Cardiac muscle cell (in vitro differentiated cells and primary cell): ENCODE data around the gene KSR1. TPM values are rescaled to one million over a fixed set of nuclear protein-coding genes. Genes with fewer than 3 reads are reported as not detected.
A peak's percentile ranks its signal among the peaks of the same experiment; 100 is the strongest.

ENCODE experiments used
- DNase-seq, 2 donors: peaks; one replicate each; pipeline versions ENCODE4 v3.0.0 to v3.0.0-alpha.2; 2010 to 2017; ENCODE audit warnings: low read depth in 1 of 2, low spot score in 1 of 2
- H3K27ac ChIP-seq: fragments of 200-600 bp; sonication (generic); 2 replicates; pipeline ENCODE4 v1.5.1; 2016
- H3K27me3 ChIP-seq: fragments of 200-600 bp; sonication (generic); 2 replicates; pipeline ENCODE4 v1.6.0; 2016; ENCODE audit warnings: control low read depth
- H3K36me3 ChIP-seq: fragments of 200-600 bp; sonication (generic); 2 replicates; pipeline ENCODE4 v1.5.1; 2016; ENCODE audit warnings: control low read depth
- H3K4me1 ChIP-seq: fragments of 200-600 bp; sonication (generic); 2 replicates; pipeline ENCODE4 v1.8.1; 2017; ENCODE audit warnings: low read depth, mild to moderate bottlenecking, mixed run types
- H3K4me3 ChIP-seq: fragments of 200-600 bp; sonication (generic); 2 replicates; pipeline ENCODE4 v1.5.1; 2016; ENCODE audit warnings: mild to moderate bottlenecking
- H3K9me3 ChIP-seq: fragments of 200-600 bp; sonication (generic); 2 replicates; pipeline ENCODE4 v1.5.1; 2017; ENCODE audit warnings: low read depth, mild to moderate bottlenecking, control low read depth
- polyA plus RNA-seq: library from polyadenylated mRNA; unstranded; fragments of >200 nt; fragmentation: Nextera tagmentation; extraction: Ambion mirVana; gene quantifications from 2 replicates; pipeline ENCODE4 v1.2.1, GENCODE V29; 2016
- total RNA-seq: library from RNA; depleted of rRNA; stranded (reverse); fragments of >200 nt; gene quantifications from 2 replicates; pipeline ENCODE4 v1.2.3, GENCODE V29; 2016
- TF ChIP-seq, protein P1 (sequence below): IDR thresholded peaks from 2 replicates; pipeline ENCODE4 v1.5.1; 2012; ENCODE audit warnings: low read depth, mild to moderate bottlenecking, low read length

KSR1 gene
- total and polyA plus RNA-seq, 2 experiments from 2014 or later, result 15.7 to 29.0 TPM

DNA sequence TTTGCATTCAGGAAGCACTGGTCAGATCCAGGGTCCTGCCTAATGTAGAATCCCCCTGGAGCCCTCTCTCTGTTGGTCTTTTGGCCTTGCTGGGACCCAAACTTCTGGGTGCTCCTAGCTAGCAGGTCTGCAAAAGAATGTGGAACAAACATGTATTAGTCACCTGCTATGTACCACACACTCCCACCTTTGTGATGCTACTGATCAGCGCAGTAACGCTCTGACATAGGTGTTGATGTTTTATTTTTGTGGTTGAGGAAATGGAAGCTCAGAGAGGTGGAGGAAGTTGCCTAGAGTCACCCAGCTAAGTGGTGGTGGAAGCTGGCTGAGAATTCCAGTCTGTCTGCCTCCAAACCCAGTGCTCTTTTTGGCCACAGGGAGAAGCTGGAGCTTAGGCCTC, 139.0 kb downstream of the KSR1 start:
- H3K4me3 ChIP-seq, result no peak overlapping the region
- H3K27me3 ChIP-seq, result no peaks in the 10 kb centered on the region
- TF ChIP-seq, protein P1, sequence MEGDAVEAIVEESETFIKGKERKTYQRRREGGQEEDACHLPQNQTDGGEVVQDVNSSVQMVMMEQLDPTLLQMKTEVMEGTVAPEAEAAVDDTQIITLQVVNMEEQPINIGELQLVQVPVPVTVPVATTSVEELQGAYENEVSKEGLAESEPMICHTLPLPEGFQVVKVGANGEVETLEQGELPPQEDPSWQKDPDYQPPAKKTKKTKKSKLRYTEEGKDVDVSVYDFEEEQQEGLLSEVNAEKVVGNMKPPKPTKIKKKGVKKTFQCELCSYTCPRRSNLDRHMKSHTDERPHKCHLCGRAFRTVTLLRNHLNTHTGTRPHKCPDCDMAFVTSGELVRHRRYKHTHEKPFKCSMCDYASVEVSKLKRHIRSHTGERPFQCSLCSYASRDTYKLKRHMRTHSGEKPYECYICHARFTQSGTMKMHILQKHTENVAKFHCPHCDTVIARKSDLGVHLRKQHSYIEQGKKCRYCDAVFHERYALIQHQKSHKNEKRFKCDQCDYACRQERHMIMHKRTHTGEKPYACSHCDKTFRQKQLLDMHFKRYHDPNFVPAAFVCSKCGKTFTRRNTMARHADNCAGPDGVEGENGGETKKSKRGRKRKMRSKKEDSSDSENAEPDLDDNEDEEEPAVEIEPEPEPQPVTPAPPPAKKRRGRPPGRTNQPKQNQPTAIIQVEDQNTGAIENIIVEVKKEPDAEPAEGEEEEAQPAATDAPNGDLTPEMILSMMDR, result no peak
- H3K27ac ChIP-seq, result no peak overlapping the region
- DNase-seq, result no peak
- H3K9me3 ChIP-seq, result no peaks in the 10 kb centered on the region
- H3K36me3 ChIP-seq, result no peaks in the 10 kb centered on the region
- no peaks in the 10 kb centered on the region for H3K4me1 ChIP-seq

DNA sequence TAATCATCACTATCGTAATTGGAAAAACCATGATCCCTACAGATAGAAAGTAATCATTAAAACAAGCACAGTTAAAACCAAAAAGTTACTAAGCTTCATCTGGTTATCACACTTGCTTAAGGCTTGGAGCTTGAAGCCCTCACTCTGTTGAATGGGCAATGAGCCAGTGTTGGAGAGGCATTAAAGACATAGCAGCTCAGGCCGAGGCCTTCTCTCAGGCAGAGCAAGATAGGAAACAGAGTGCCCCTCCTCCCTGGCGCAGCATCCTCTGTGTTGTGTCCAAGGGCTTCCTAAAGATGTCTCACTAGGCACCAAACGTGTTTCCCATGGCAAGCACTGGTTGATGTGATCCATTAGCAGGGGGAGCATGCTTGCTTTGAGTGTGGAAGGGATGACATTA, 139.8 kb downstream of the KSR1 start:
- H3K27ac ChIP-seq, result no peak overlapping the region
- peak in 1 of 2 donors; percentile 82 for DNase-seq
- H3K4me3 ChIP-seq, result no peak overlapping the region
- H3K36me3 ChIP-seq, result no peaks in the 10 kb centered on the region
- no peaks in the 10 kb centered on the region for H3K9me3 ChIP-seq
- no peaks in the 10 kb centered on the region for H3K27me3 ChIP-seq
- TF ChIP-seq, protein P1, result no peak
- H3K4me1 ChIP-seq, result no peaks in the 10 kb centered on the region

DNA sequence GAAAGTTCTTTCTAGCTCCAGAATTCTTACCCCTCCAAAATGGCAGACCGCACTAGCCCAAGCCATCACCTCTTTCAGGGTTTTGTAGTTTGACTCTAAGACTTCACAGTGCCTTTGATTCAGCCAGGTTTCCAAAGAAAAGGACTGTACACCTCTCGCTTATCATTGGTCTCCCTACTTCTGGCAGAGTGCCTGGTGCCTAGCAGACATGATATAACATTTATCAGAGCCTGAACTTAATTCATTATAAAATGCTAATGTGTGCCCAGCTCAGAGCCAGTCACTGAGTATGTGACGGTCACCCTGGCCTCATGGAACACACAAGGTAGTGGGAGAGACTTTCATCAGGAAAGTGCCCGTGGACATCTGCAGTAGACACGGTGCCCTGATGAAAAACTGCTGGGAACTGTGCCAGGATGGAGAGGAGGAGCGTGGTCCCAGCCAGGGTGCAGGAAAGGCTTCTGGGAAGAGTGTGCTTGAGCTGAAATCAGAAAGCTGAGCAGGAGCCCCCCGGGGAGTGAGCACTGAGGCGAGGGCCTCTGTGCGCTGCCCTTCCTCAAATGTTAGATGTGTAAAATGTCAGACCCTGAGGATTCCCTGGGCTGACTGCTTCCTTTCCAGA, 140.4 kb downstream of the KSR1 start:
- H3K4me3 ChIP-seq, result no peak overlapping the region
- DNase-seq, result peak in 1 of 2 donors; percentile 30
- TF ChIP-seq, protein P1, result no peak

GRCh38 chr17:27597188-27597580, 140.9 kb downstream of the KSR1 start:
- Histone ChIP-seq H3K9me3 (no peaks in the 10 kb centered on the region), H3K4me1 (no peaks in the 10 kb centered on the region), H3K4me3 (no peak overlapping the region), H3K27me3 (no peaks in the 10 kb centered on the region), H3K27ac (no peak overlapping the region), H3K36me3 (no peaks in the 10 kb centered on the region)
- TF ChIP-seq, protein P1, result no peak
- no peak for DNase-seq

More for the DNA sequence above, 140.4 kb downstream of the KSR1 start:
- H3K27ac ChIP-seq, result no peak overlapping the region
- H3K9me3 ChIP-seq, result no peaks in the 10 kb centered on the region
- H3K4me1 ChIP-seq, result no peaks in the 10 kb centered on the region
- no peaks in the 10 kb centered on the region for H3K27me3 ChIP-seq
- H3K36me3 ChIP-seq, result no peaks in the 10 kb centered on the region

DNA sequence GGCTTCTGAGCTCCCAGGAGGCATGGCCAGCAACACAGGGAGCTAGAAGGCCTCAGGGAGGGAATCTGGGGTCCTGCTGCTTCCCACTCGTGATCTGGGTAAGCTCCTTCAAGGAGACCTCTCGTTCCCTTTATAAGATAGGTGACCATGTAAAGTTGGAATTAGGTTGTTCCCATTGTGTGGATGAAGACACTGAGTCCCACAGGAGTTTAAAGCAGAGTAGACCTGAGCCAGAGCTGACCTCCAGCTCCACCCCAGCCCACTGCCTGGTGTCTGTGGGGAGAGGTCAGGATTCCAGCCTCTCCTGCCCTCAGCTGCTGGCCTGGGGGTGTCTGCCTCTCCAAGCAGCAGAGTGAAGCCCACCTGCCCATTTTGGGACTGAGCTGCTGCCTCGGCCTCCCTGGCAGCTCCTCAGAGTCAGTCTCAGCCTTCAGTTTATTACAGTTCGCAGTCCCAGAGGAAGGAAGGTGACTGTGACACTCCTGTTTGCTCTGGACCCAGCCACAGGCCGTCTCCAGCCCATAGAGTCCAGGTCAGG, 141.6 kb downstream of the KSR1 start:
- Histone ChIP-seq H3K36me3 (no peaks in the 10 kb centered on the region), H3K4me3 (no peak overlapping the region), H3K4me1 (peaks cover 6% of the 10 kb centered on the region), H3K9me3 (no peaks in the 10 kb centered on the region), H3K27me3 (no peaks in the 10 kb centered on the region), H3K27ac (no peak overlapping the region)
- TF ChIP-seq, protein P1, result no peak
- DNase-seq, result no peak
